Parathyroid adenoma (tissue), 2 donors: ENCODE results near the gene LHX6.

Experiments used
- H2AFZ ChIP-seq: fragments of 300-600 bp; sonication (generic); one replicate; pipeline ENCODE4 v1.7.0; 2017; ENCODE audit warnings: antibody characterized with exemption, mild to moderate bottlenecking
- H3K27ac ChIP-seq: fragments of 300-600 bp; sonication (generic); one replicate; pipeline ENCODE4 v1.7.0; 2017
- H3K27me3 ChIP-seq: fragments of 300-600 bp; sonication (generic); one replicate; pipeline ENCODE4 v1.7.0; 2017; ENCODE audit warnings: low read length; ENCODE audit not compliant: control insufficient read depth, insufficient read depth
- H3K36me3 ChIP-seq: fragments of 300-600 bp; sonication (generic); one replicate; pipeline ENCODE4 v1.7.0; 2017; ENCODE audit warnings: low read length; ENCODE audit not compliant: control insufficient read depth, insufficient read depth
- H3K4me1 ChIP-seq: fragments of 300-600 bp; sonication (generic); one replicate; pipeline ENCODE4 v1.7.0; 2017; ENCODE audit warnings: control low read depth
- H3K4me2 ChIP-seq: fragments of 300-600 bp; sonication (generic); one replicate; pipeline ENCODE4 v1.7.0; 2017; ENCODE audit warnings: low read length
- H3K4me3 ChIP-seq: fragments of 300-600 bp; sonication (generic); one replicate; pipeline ENCODE4 v1.7.0; 2017; ENCODE audit warnings: low read depth, low read length
- H3K79me2 ChIP-seq: fragments of 300-600 bp; sonication (generic); one replicate; pipeline ENCODE4 v1.7.0; 2017; ENCODE audit warnings: control low read depth
- H3K9ac ChIP-seq: fragments of 300-600 bp; sonication (generic); one replicate; pipeline ENCODE4 v1.7.0; 2017; ENCODE audit warnings: mild to moderate bottlenecking
- H3K9me3 ChIP-seq: fragments of 300-600 bp; sonication (generic); one replicate; pipeline ENCODE4 v1.7.0; 2017; ENCODE audit warnings: low read length; ENCODE audit not compliant: control insufficient read depth
- CTCF ChIP-seq: fragments of 300-600 bp; sonication (generic); IDR thresholded peaks from one replicate; pipeline ENCODE4 v1.7.0; 2017; ENCODE audit warnings: antibody characterized with exemption, mild to moderate bottlenecking
- donor health status: primary hyperparathyroidism.

LHX6 gene

GRCh38 chr9:122239722-122240121 is 11.0 kb upstream of the LHX6 start:
- no peaks in the 10 kb centered on the region for H3K9me3 ChIP-seq
- H3K79me2 ChIP-seq, result no peaks in the 10 kb centered on the region
- no peaks in the 10 kb centered on the region for H3K4me1 ChIP-seq
- no peak for TF ChIP-seq CTCF
- H3K36me3 ChIP-seq, result no peaks in the 10 kb centered on the region
- no peak overlapping the region for H3K4me2 ChIP-seq
- no peak overlapping the region for H2AFZ ChIP-seq
- no peaks in the 10 kb centered on the region for H3K27me3 ChIP-seq
- H3K9ac ChIP-seq, result no peak overlapping the region
- H3K4me3 ChIP-seq, result no peak overlapping the region
- H3K27ac ChIP-seq, result no peak overlapping the region

- no peaks in the 10 kb centered on the region for H3K36me3 ChIP-seq
- H2AFZ ChIP-seq, result no peak overlapping the region
- H3K27me3 ChIP-seq, result no peaks in the 10 kb centered on the region
- H3K4me3 ChIP-seq, result no peak overlapping the region
- no peak overlapping the region for H3K27ac ChIP-seq
- no peaks in the 10 kb centered on the region for H3K4me1 ChIP-seq
- TF ChIP-seq CTCF, result no peak
- H3K9ac ChIP-seq, result no peak overlapping the region
- H3K4me2 ChIP-seq, result no peak overlapping the region
- H3K79me2 ChIP-seq, result no peaks in the 10 kb centered on the region
- H3K9me3 ChIP-seq, result no peaks in the 10 kb centered on the region
These were observed 7.9 kb upstream of the LHX6 start for GRCh38 chr9:122236681-122237080.

- no peak overlapping the region for H3K27ac ChIP-seq
- TF ChIP-seq CTCF, result no peak
- H3K9me3 ChIP-seq, result no peaks in the 10 kb centered on the region
- H3K9ac ChIP-seq, result no peak overlapping the region
- no peaks in the 10 kb centered on the region for H3K4me1 ChIP-seq
- no peak overlapping the region for H2AFZ ChIP-seq
- no peaks in the 10 kb centered on the region for H3K36me3 ChIP-seq
- H3K4me2 ChIP-seq, result no peak overlapping the region
- H3K27me3 ChIP-seq, result no peaks in the 10 kb centered on the region
- no peak overlapping the region for H3K4me3 ChIP-seq
- H3K79me2 ChIP-seq, result no peaks in the 10 kb centered on the region
These were observed 5.4 kb upstream of the LHX6 start for GRCh38 chr9:122234022-122234748.

- no peaks in the 10 kb centered on the region for H3K36me3 ChIP-seq
- no peaks in the 10 kb centered on the region for H3K9me3 ChIP-seq
- no peak overlapping the region for H3K9ac ChIP-seq
- no peak for TF ChIP-seq CTCF
- H3K4me1 ChIP-seq, result no peaks in the 10 kb centered on the region
- H3K4me2 ChIP-seq, result no peak overlapping the region
- H3K27ac ChIP-seq, result no peak overlapping the region
- H3K79me2 ChIP-seq, result no peaks in the 10 kb centered on the region
- no peaks in the 10 kb centered on the region for H3K27me3 ChIP-seq
- no peak overlapping the region for H3K4me3 ChIP-seq
- no peak overlapping the region for H2AFZ ChIP-seq
These were observed 4.1 kb upstream of the LHX6 start for GRCh38 chr9:122232796-122233306.

GRCh38 chr9:122229485-122229837 is 704 bp upstream of the LHX6 start:
- no peak for TF ChIP-seq CTCF
- Histone ChIP-seq H3K27me3 (peaks cover 7% of the 10 kb centered on the region), H3K4me3 (no peak overlapping the region), H3K9ac (no peak overlapping the region), H3K4me2 (no peak overlapping the region), H3K9me3 (no peaks in the 10 kb centered on the region), H3K4me1 (no peaks in the 10 kb centered on the region), H2AFZ (no peak overlapping the region), H3K79me2 (no peaks in the 10 kb centered on the region), H3K36me3 (no peaks in the 10 kb centered on the region), H3K27ac (no peak overlapping the region)
